Colon (tissue), 2 donors: ENCODE data around the gene NHERF2.

ENCODE experiments used
- FAIRE-seq: peaks from 2 replicates; lab custom pipeline; 2012; peaks lifted over from hg19 to GRCh38; lab: Jason Lieb, UNC
- donor health status: control.
- donor health status: control.

The NHERF2 gene

GRCh38 chr16:2061023-2061422, 34.3 kb downstream of the NHERF2 start:
- FAIRE-seq: no peak

- FAIRE-seq: no peak
Measured at GRCh38 chr16:2061526-2061925, 34.8 kb downstream of the NHERF2 start.

GRCh38 chr16:2062801-2063200, 36.1 kb downstream of the NHERF2 start:
- no peak for FAIRE-seq

GRCh38 chr16:2063861-2064260, 37.2 kb downstream of the NHERF2 start:
- FAIRE-seq: no peak

GRCh38 chr16:2064368-2064945, 37.8 kb downstream of the NHERF2 start:
- no peak for FAIRE-seq

- FAIRE-seq: no peak
Measured at GRCh38 chr16:2066139-2066538, 39.4 kb downstream of the NHERF2 start.

GRCh38 chr16:2070576-2071453, 44.1 kb downstream of the NHERF2 start:
- no peak for FAIRE-seq

GRCh38 chr16:2071454-2072202, 44.9 kb downstream of the NHERF2 start:
- no peak for FAIRE-seq

- no peak for FAIRE-seq
Measured at GRCh38 chr16:2072926-2073325, 46.2 kb downstream of the NHERF2 start.

- no peak for FAIRE-seq
Measured at GRCh38 chr16:2074071-2074470, 47.4 kb downstream of the NHERF2 start.

- no peak for FAIRE-seq
Measured at GRCh38 chr16:2075631-2076030, 48.9 kb downstream of the NHERF2 start.

GRCh38 chr16:2076072-2076865, 49.6 kb downstream of the NHERF2 start:
- no peak for FAIRE-seq

GRCh38 chr16:2077016-2077415, 50.3 kb downstream of the NHERF2 start:
- no peak for FAIRE-seq

GRCh38 chr16:2077696-2078095, 51.0 kb downstream of the NHERF2 start:
- no peak for FAIRE-seq

GRCh38 chr16:2078096-2078495, 51.4 kb downstream of the NHERF2 start:
- no peak for FAIRE-seq

- FAIRE-seq: no peak
Measured at GRCh38 chr16:2078691-2079090, 52.0 kb downstream of the NHERF2 start.

GRCh38 chr16:2079311-2079800, 52.7 kb downstream of the NHERF2 start:
- no peak for FAIRE-seq

GRCh38 chr16:2079991-2080390, 53.3 kb downstream of the NHERF2 start:
- FAIRE-seq: no peak

- no peak for FAIRE-seq
Measured at GRCh38 chr16:2081201-2082084, 54.7 kb downstream of the NHERF2 start.

- no peak for FAIRE-seq
Measured at GRCh38 chr16:2082171-2082982, 55.7 kb downstream of the NHERF2 start.
